Esophagus mucosa (tissue), 1 donor: ENCODE results near the gene VSTM1. TPM values are rescaled to one million over a fixed set of nuclear protein-coding genes. Genes with fewer than 3 reads are reported as not detected.

Experiments used
- ATAC-seq: fragments of 200-7000 bp; cut with Tn5 transposase; one replicate; pipeline ENCODE4 v1.9.1; 2020
- total RNA-seq: library from RNA; stranded (reverse); gene quantifications from one replicate; pipeline ENCODE4 v1.2.4, GENCODE V29; 2023
- donor health status: DM: yes; HTN: yes; CAD: no.

Gene VSTM1
- total RNA-seq, 1 donor from 2014 or later, result not detected

DNA sequence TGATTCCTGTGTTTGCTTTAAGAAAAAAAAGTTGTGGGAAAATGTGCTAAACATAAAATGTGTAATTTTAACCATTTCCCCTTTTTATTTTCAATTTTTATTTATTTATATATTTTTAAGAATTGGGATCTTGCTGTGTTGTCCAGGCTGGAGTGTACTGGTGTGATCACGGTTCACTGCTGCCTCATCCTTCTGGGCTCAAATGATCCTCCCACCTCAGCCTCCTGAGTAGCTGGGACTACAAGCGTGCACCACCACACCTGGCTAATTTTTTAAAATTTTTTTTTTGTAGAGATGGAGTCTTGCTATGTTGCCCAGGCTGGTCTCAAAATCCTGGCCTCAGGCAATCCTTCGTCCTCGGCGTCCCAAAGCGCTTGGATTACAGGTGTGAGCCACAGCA is 53.2 kb downstream of the VSTM1 start:
- no peak for ATAC-seq

DNA sequence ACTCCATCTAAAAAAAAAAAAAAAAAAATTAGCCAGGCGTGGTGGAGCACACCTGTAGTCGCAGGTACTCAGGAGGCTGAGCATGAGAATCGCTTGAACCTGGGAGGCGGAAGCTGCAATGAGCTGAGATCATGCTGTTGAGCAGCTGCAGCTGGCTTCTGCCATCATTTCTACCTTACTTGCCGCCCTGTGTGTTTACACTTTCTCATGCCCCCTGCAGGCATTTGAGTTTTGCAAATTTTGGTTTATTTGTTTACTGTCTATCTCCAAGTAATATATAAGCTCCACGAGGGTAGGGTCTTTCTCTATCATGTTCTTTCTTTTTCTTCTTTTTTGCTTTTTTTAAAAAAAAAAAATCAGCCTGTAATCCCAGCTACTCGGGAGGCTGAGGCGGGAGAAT is 54.3 kb downstream of the VSTM1 start:
- no peak for ATAC-seq

DNA sequence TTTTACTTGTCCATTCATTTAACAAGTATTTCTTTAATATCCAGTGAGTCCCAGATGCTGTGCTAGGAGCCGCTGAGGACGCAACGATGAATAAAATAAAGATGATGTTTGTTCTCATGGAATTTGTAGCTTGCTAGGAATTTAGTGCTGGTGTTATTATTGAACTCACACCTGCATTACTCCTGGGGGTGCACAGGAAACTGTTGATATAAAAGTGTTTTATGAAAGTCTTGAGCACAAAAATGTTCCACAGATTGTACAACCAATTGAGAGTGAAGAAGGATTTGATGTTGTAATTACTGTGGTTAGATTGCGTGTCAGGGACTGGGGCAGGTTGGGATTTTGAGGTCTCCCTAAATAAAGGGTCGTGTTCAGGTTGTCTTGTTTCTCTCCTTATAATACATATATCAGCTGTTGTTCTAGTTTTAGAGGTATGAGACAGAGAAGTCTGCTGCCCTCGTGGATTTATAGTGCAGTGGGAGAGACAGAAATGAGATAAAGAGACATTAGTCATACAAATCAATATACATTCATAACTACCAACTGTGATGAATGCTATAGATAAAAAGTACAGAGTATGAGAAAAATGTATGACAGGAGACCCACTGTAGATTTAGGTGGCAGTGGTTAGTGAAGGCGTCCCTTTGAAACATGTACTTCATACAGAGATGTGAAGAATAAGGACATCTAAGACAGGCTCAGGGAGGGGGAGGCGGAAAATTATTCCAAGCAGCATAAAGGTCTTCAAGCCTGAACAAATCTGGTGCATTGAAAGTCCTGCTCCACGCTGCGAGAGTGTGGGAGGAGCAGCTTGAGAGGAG is 61.0 kb downstream of the VSTM1 start:
- ATAC-seq, result no peak

DNA sequence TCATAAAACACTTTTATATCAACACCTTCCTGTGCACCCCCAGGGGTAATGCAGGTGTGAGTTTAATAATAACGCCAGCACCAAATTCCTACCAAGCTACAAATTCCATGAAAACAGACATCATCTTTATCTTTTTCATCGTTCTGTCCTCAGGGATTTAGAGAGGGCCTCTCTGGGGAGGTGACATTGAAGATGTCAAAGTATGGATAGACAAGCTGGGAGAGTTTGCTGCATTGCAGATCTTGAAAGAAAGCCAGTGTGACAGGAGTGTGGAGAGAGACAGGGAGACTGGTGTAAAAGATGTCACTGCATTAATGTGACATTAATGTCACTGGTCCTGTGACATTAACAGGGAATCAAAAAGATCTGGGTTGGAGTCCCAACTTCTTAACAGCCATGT is 62.2 kb downstream of the VSTM1 start:
- ATAC-seq, result no peak

DNA sequence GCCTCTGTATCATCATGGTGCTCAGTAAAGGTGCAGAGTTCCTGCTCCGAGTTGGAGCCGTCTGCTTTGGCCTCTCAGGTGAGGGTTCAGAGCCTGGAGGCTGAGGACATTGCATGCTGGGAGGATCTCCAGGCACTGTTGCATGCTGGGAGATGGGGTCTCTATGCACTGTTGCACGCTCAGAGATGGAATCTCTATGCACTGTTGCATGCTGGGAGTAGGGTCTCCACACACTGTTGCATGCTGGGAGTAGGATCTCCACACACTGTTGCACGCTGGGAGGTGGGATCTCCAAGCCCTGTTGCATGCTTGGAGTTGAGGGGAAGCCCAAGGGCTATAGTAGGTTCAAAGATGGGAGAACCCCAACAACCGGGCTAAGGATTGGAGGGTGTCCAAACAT is 64.0 kb downstream of the VSTM1 start:
- no peak for ATAC-seq

DNA sequence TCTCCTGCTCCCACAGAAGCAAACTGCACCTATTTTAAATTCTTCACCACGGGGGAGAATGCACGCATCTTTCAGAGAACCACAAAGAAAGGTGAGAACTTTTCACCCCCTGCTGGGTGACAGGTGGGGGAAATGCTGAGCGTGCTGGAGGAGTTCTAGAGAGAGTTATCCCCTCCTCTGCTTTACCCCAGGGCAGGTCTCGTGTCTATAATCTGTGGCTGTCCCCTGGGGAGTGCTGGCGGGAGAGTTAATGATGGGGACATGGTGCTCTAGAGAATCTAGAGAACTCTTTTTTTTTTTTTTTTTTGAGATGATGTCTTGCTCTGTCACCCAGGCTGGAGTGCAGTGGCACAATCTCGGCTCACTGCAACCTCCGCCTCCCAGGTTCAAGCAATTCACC is 65.5 kb downstream of the VSTM1 start:
- ATAC-seq, result no peak

DNA sequence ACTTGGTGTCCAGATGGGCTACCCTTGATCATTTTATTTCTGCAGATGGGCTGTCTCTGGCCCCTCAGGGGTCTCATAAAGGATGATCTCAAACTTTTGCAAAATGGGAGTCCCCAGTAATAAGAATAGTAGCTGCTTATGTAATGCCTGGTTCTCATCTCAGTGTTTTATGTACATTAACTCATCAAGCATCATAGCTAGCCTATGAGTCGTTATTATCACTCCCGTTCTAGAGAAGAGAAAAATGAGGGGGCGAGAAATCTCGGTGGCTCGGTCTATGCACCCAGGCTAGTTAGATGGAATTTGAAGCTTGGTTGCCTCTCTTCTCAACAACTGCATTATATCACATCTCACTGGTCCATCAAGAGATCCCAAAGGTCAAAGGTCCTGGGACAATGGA is 68.9 kb downstream of the VSTM1 start:
- ATAC-seq, result no peak

DNA sequence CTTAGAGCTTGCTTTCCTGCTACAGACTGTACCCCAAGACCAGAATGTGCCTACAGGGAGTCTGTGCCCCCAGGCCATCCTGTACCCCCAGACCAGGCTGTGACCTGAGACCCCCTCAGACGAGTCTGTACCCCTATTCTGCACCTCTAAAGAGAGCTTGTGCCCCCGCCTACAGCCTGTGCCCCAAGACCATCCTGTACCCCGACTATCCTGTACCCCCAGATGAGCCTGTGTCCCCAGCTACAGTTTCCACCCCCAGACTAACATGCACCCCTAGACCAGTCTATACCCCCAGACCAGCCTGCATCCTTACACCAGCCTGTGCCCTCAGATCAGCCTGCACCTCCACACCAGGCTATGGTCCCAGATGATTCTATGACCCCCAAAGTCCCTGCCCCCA is 70.2 kb downstream of the VSTM1 start:
- no peak for ATAC-seq

DNA sequence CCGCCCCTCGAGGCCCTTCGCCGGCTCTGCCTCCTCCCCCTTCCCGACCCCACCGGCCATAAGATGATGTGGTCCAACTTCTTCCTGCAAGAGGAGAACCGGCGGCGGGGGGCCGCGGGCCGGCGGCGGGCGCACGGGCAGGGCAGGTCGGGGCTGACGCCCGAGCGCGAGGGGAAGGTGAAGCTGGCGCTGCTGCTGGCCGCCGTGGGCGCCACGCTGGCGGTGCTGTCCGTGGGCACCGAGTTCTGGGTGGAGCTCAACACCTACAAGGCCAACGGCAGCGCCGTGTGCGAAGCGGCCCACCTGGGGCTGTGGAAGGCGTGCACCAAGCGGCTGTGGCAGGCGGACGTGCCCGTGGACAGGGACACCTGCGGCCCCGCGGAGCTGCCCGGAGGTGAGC is 70.9 kb downstream of the VSTM1 start:
- ATAC-seq, result no peak

DNA sequence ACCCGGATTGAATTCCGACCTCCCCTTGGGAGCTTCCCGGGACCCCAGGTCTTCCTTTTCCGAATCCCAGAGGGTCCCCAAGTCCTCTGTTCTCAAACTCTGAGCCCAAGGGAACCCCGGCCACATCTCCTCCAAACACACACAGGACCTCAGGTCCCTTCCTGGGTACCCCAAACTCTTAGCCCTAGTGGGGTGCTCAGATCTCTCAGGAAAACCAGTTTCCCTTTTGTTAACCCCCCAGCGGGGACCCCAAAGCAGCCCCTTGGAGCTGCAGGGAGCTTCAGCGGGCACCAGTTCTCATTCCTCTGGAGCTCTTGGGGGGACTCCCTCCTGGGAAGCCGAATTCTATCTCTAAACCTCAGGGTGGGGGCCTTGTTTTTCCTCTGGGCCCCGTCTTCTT is 71.5 kb downstream of the VSTM1 start:
- no peak for ATAC-seq

DNA sequence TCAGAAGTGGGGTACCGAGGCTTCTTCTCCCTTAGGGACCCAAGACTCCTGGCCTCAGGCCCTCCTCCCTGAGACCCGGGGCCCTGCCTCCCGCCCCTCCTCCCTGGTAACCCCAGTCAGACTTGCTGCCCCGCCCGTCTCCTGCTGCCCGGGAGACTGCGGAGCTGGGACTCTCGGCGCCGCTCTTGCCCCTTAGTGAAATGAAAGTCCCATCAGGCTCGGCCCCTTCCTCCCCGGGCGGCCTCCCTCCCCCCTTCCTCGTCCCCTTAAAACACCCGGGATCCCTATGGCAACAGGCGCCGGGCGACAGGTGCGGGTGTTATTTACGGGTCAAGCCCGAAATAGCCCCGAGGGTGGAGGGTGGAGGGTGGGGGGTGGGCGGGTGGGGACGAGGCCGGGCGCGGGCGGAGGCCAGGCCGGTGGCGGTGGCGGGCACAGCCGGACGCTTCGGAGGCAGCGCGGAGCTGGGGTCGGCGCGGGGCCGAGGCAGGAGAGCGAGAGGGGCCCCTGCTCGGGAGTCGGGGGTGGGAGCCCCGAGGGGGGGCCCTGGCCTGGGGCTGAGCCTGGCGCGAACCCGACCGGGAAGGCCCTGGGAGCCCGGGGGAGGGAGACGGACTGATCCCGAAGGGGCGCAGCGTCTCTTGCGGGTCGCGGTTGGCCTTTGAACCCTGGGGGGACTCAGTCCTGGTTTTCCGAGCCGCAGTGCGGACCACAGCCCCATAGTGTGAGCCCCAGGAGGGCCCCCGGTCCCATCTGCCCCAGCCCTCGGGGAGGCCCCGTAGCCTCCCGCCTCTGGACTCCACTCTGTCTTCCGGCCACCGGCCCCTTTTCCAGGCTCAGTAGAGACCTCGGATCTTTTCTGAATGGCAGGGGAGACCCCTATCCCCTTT is 72.2 kb downstream of the VSTM1 start, which contains the start of gene CACNG6:
Gene CACNG6, plus strand, starts transcription at position 414 of the 890 bp plus-strand sequence. CDS start 1,241 bp downstream, outside the sequence.
- ATAC-seq, result no peak

Other genes starting within 250 kb of the VSTM1 start
- 0.12 TPM for gene NLRP12, start 239.6 kb downstream of the VSTM1 start, total RNA-seq
- gene MYADM, start 196.0 kb downstream of the VSTM1 start, total RNA-seq, result 6.9 TPM
- gene PRKCG, start 181.7 kb downstream of the VSTM1 start, total RNA-seq, result not detected
- not detected for gene CACNG7, start 154.6 kb downstream of the VSTM1 start, total RNA-seq
- not detected for gene CACNG8, start 101.0 kb downstream of the VSTM1 start, total RNA-seq
- gene CACNG6, start 72.3 kb downstream of the VSTM1 start, total RNA-seq, result not detected
- gene TARM1, start 17.5 kb upstream of the VSTM1 start, total RNA-seq, result not detected
- gene OSCAR, start 36.9 kb upstream of the VSTM1 start, total RNA-seq, result 0.40 TPM
- gene NDUFA3, start 39.0 kb upstream of the VSTM1 start, total RNA-seq, result 104 TPM
- 8.8 TPM for gene TFPT, start 51.8 kb upstream of the VSTM1 start, total RNA-seq
- gene PRPF31, start 51.9 kb upstream of the VSTM1 start, total RNA-seq, result 34.3 TPM
- gene CNOT3, start 73.9 kb upstream of the VSTM1 start, total RNA-seq, result 31.7 TPM
- 3.7 TPM for gene LENG1, start 95.8 kb upstream of the VSTM1 start, total RNA-seq
- 36.5 TPM for gene TMC4, start 109.3 kb upstream of the VSTM1 start, total RNA-seq
- gene MBOAT7, start 125.7 kb upstream of the VSTM1 start, total RNA-seq, result 36.7 TPM
- gene TSEN34, start 127.4 kb upstream of the VSTM1 start, total RNA-seq, result 36.1 TPM
- 1,727 TPM for gene RPS9, start 137.0 kb upstream of the VSTM1 start, total RNA-seq
- 0.72 TPM for gene LILRB3, start 159.1 kb upstream of the VSTM1 start, total RNA-seq
- gene LILRA6, start 178.9 kb upstream of the VSTM1 start, total RNA-seq, result not detected
- 0.32 TPM for gene LILRB5, start 193.4 kb upstream of the VSTM1 start, total RNA-seq
- gene LILRB2, start 217.2 kb upstream of the VSTM1 start, total RNA-seq, result 0.84 TPM
- 0.64 TPM for gene LILRA5, start 249.3 kb upstream of the VSTM1 start, total RNA-seq